Breast epithelium (tissue), 4 donors: ENCODE results near the gene RCAN1. TPM values are rescaled to one million over a fixed set of nuclear protein-coding genes. Genes with fewer than 3 reads are reported as not detected.

Experiments used
- DNase-seq, 2 donors: peaks; one replicate each; pipeline ENCODE4 v3.0.0-alpha.2; 2019; ENCODE audit warnings: low spot score in 2 of 2
- H3K27ac ChIP-seq, 2 donors: fragments of 200-600 bp; sonication (generic) in 1 of 2; one replicate each; pipeline ENCODE4 v1.5.1; 2016 to 2019; ENCODE audit warnings: mild to moderate bottlenecking in 1 of 2
- H3K27me3 ChIP-seq, 2 donors: fragments of 200-600 bp; sonication (generic) in 1 of 2; one replicate each; pipeline versions ENCODE4 v1.5.1 to v1.6.0; 2017 to 2019; ENCODE audit warnings: control low read depth in 1 of 2, mild to moderate bottlenecking in 1 of 2
- H3K36me3 ChIP-seq: fragments of 200-600 bp; one replicate; pipeline ENCODE4 v1.5.1; 2019
- H3K4me1 ChIP-seq, 2 donors: fragments of 200-600 bp; sonication (generic); one replicate each; pipeline ENCODE4 v1.5.1; 2016 to 2019; ENCODE audit warnings: control low read depth in 1 of 2
- H3K4me3 ChIP-seq, 3 donors: fragments of 200-600 bp; sonication (generic); 1 replicate in 2 of 3; 2 replicates in 1 of 3; pipeline ENCODE4 v1.5.1; 2016 to 2019; ENCODE audit warnings: mild to moderate bottlenecking in 3 of 3, moderate library complexity in 2 of 3
- H3K9me3 ChIP-seq, 2 donors: fragments of 200-600 bp; sonication (generic) in 1 of 2; one replicate each; pipeline ENCODE4 v1.5.1; 2016 to 2019; ENCODE audit warnings: control low read depth in 1 of 2
- POLR2A ChIP-seq: fragments of 450-650 bp; IDR thresholded peaks from one replicate; pipeline ENCODE4 v1.6.1; 2016; ENCODE audit warnings: antibody characterized with exemption, mild to moderate bottlenecking, moderate library complexity
- POLR2AphosphoS5 ChIP-seq, 3 donors: sonication (generic); formaldehyde crosslinking; IDR thresholded peaks; one replicate each; pipeline ENCODE4 v1.6.1; 2017; ENCODE audit warnings: antibody characterized with exemption in 3 of 3
- intact Hi-C: fragments of 100-400 bp; cut with DNase I; formaldehyde crosslinking; loops from one replicate; pipeline ENCODE4 v1.15.1; 2023; ENCODE audit warnings: low total_unique reads
- total RNA-seq, 3 donors: library from RNA; depleted of rRNA; stranded (reverse); fragments of >200 nt; gene quantifications; one replicate each; pipeline ENCODE4 v1.1.0, GENCODE V29; 2016
- TF ChIP-seq, protein P1 (sequence below), 3 donors: fragments of 450-650 bp; IDR thresholded peaks; one replicate each; pipeline ENCODE4 v1.5.1; 2016 to 2017; ENCODE audit warnings: antibody characterized with exemption in 3 of 3, mild to moderate bottlenecking in 3 of 3, moderate library complexity in 3 of 3

RCAN1 gene
- total RNA-seq, 3 donors from 2014 or later = 30.1 to 73.0 (median 47.9) TPM

DNA sequence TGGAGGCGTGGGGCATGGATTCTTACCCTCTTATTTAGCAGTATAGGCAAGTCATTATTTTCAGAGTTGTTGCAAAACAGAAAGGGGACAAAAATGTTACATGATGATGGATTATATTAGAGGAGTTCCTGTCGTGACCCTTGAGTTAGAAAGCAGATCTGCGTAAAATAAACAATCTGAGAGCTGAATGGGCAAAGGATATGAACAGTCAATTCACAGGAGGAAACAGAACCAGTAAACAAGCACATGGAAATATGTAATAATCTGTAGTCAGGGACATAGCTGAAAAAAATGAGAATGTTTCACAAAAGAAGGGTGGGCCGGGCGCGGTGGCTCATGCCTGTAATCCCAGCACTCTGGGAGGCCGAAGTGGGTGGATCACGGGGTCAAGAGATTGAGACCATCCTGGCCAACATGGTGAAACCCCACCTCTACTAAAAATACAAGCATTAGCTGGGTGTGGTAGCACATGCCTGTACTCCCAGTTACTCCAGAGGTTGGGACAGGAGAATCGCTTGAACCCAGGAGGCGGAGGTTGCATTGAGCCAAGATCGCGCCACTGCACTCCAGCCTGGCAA, 20.9 kb downstream of the RCAN1 start:
- no peaks in the 10 kb centered on the region for H3K27me3 ChIP-seq
- H3K4me3 ChIP-seq = no peak overlapping the region
- DNase-seq = no peak
- no peaks in the 10 kb centered on the region for H3K36me3 ChIP-seq
- H3K4me1 ChIP-seq = no peaks in the 10 kb centered on the region
- intact Hi-C loops = no loop called here
- H3K27ac ChIP-seq = peak overlapping the region in 1 of 2 donors; percentile 1
- no peak for TF ChIP-seq POLR2A
- TF ChIP-seq POLR2AphosphoS5 (IDR thresholded peaks at IDR 0.05) = no peak
- TF ChIP-seq, protein P1, sequence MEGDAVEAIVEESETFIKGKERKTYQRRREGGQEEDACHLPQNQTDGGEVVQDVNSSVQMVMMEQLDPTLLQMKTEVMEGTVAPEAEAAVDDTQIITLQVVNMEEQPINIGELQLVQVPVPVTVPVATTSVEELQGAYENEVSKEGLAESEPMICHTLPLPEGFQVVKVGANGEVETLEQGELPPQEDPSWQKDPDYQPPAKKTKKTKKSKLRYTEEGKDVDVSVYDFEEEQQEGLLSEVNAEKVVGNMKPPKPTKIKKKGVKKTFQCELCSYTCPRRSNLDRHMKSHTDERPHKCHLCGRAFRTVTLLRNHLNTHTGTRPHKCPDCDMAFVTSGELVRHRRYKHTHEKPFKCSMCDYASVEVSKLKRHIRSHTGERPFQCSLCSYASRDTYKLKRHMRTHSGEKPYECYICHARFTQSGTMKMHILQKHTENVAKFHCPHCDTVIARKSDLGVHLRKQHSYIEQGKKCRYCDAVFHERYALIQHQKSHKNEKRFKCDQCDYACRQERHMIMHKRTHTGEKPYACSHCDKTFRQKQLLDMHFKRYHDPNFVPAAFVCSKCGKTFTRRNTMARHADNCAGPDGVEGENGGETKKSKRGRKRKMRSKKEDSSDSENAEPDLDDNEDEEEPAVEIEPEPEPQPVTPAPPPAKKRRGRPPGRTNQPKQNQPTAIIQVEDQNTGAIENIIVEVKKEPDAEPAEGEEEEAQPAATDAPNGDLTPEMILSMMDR (IDR thresholded peaks at IDR 0.05) = no peak
- H3K9me3 ChIP-seq = no peaks in the 10 kb centered on the region

DNA sequence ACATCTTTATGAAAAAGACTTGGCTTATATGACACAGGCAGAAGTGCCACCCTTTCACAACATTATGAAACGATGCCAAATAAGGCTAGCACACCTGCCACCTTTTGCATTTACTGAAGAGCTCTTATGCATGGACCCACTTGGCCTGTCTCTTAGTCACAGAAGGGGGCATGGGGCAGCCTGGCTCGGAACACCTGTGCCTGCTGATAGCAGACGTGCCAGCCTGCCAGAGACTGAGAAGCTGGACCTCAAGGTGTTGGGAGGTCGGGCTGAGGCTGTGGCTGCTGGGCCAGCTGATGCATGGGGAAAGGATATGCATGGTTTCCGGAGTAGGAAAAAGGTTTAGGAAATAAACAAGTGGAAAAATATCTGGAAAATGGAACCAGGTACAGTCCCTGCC, 21.5 kb downstream of the RCAN1 start:
- DNase-seq = no peak
- no peaks in the 10 kb centered on the region for H3K4me1 ChIP-seq
- H3K9me3 ChIP-seq = no peaks in the 10 kb centered on the region
- H3K27me3 ChIP-seq = no peaks in the 10 kb centered on the region
- intact Hi-C loops = no loop called here
- no peak overlapping the region for H3K4me3 ChIP-seq
- no peaks in the 10 kb centered on the region for H3K36me3 ChIP-seq
- TF ChIP-seq POLR2A (no peak), POLR2AphosphoS5 (IDR thresholded peaks at IDR 0.05) (no peak)
- peak overlapping the region in 1 of 2 donors; percentile 20 for H3K27ac ChIP-seq

DNA sequence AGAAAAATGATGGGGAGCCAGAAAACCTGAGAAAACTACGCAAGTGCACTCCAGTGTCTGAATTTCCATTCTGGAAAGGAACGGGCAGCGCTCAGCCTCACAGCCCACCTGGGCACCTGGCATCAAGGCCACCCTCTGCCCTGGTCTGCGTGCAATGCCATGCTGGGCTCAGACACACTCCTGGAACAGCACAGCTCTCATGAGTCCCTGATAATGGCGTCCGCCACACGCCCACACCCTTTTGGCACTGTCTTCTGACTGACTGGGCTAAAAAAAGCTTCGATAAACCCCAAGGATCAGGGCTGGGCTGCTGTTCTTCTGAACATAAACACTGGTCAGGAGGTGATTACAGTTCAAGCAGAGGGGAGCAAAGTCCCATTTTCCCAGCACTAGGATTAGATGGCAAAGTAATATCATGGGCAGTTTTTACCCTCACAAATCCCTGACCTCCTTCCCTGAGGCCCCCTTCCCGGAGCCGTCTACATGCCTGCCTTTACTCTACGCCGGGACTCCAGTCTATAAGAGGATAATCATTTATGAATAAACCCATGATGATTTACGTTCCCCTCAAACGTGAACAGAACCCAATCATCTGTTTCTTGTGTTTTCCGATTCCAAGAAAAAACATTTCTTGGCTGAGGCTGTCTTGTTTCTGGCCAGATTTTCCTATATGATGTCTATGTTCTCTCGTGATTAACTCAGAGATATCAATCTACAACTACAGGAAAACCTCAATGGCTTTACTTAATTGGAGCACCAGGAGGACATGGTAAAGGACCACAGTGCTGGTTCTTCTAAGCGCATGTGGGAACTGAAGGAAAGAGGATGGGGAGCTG, 22.6 kb downstream of the RCAN1 start:
- DNase-seq = no peak
- no peaks in the 10 kb centered on the region for H3K4me1 ChIP-seq
- TF ChIP-seq, protein P1 (IDR thresholded peaks at IDR 0.05) = no peak
- no peak for TF ChIP-seq POLR2AphosphoS5 (IDR thresholded peaks at IDR 0.05)
- no peak for TF ChIP-seq POLR2A
- H3K4me3 ChIP-seq = peak overlapping the region in 1 of 3 donors; percentile 8
- intact Hi-C loops = no loop called here
- no peaks in the 10 kb centered on the region for H3K36me3 ChIP-seq
- H3K9me3 ChIP-seq = no peaks in the 10 kb centered on the region
- H3K27me3 ChIP-seq = no peaks in the 10 kb centered on the region
- H3K27ac ChIP-seq = peak overlapping the region in 1 of 2 donors; percentile 20

DNA sequence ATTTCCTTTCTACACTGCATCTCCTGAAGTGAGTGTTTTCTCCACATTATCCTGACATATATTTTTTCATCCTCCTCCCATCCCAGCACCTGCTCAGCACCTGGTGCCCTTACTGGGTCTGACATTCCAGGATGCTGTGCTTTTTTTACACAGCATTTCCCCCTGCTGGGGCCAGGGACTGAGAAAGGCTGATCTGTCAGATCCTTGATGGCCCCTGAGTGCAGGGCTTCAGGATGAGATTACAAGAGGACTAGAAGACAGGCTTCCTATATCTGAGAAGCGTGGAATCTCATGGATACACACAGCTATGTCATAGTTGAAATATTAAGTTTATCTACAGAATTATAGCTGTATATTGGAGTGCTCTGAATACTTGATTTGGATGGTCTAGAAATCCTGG, 24.4 kb downstream of the RCAN1 start:
- H3K4me1 ChIP-seq = no peaks in the 10 kb centered on the region
- intact Hi-C loops = no loop called here
- no peaks in the 10 kb centered on the region for H3K27me3 ChIP-seq
- peaks cover 0 to 3% of the 10 kb centered on the region in 2 donors for H3K9me3 ChIP-seq
- no peaks in the 10 kb centered on the region for H3K36me3 ChIP-seq
- H3K27ac ChIP-seq = no peak overlapping the region
- no peak for DNase-seq
- no peak overlapping the region for H3K4me3 ChIP-seq
- TF ChIP-seq, protein P1 (IDR thresholded peaks at IDR 0.05) = no peak
- no peak for TF ChIP-seq POLR2A
- no peak for TF ChIP-seq POLR2AphosphoS5 (IDR thresholded peaks at IDR 0.05)

DNA sequence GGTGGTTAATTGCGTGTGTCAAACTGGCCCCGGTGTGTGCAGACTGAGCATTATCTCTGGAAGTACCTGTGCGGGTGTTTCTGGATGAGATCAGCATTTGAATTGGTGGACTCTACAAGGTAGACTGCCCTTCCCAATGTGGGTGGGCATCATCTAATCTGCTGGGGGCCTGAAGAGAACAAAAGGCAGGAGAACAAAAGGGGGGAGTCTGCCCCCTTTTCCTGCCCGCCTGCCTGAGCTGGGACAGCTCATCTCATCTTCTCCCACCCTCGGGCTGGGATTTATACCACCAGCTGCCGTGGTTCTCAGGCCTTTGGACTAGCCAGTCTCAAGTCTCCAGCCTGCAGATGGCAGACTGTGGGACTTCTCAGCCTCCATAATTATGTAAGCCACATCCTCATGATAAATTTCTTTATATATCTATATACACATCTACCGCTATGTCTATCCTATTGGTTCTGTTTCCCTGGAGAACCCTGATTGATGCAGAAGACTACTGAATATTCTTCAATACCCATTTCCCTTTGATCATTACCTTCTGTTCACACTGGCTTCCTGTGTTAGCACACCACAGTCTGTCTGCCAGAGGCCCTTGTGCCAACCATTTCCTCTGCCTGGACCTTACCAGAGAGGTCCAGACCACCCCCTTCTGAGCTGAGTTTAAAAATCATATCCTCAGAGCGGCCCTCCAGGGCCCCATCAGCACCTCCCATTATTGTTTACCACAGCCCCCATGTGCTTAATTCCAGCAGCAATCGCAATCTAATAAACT, 25.2 kb downstream of the RCAN1 start:
- Histone ChIP-seq H3K4me3 (no peak overlapping the region), H3K27ac (no peak overlapping the region), H3K27me3 (no peaks in the 10 kb centered on the region), H3K4me1 (no peaks in the 10 kb centered on the region), H3K9me3 (peaks cover 0 to 3% of the 10 kb centered on the region in 2 donors), H3K36me3 (no peaks in the 10 kb centered on the region)
- intact Hi-C loops = no loop called here
- TF ChIP-seq POLR2AphosphoS5 (IDR thresholded peaks at IDR 0.05) (no peak), POLR2A (no peak)
- TF ChIP-seq, protein P1 (IDR thresholded peaks at IDR 0.05) = no peak
- no peak for DNase-seq
